OCI-LY7 (cell line): Measurements from ENCODE around the gene AKAP7.

Experiments
- EZH2phosphoT487 ChIP-seq: fragments of 200-600 bp; sonication (generic); IDR thresholded peaks from 2 replicates; pipeline ENCODE4 v1.6.1; 2018; ENCODE audit warnings: low read depth, borderline replicate concordance, mild to moderate bottlenecking, mixed run types, antibody characterized with exemption, low read length, moderate library complexity, mixed read lengths
- TF ChIP-seq, protein P1 (sequence below): fragments of 200-600 bp; sonication (generic); conservative IDR thresholded peaks from 2 replicates; pipeline ENCODE4 v1.5.1; 2014; ENCODE audit warnings: mild to moderate bottlenecking, antibody characterized with exemption, low read length, moderate library complexity, mixed read lengths

DNA sequence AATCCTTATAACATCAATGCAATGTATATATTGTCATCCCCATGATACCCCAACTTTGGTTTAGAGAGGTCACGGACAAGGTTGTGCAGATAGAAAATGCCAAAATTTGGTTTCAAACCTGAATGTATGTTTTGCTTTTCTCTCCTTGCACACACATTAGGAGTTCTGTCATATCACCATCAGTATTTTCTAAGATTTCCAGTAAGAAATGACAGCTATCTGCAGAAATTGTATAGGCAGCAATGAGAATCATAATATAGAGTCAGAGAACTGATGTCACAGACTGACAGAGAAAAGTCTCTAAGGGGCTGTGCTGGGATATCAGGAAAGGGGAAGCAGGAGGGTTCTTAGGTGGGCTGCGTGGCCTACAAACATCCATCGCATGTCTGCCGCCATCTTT is 140.0 kb downstream of the AKAP7 start:
- TF ChIP-seq, protein P1, sequence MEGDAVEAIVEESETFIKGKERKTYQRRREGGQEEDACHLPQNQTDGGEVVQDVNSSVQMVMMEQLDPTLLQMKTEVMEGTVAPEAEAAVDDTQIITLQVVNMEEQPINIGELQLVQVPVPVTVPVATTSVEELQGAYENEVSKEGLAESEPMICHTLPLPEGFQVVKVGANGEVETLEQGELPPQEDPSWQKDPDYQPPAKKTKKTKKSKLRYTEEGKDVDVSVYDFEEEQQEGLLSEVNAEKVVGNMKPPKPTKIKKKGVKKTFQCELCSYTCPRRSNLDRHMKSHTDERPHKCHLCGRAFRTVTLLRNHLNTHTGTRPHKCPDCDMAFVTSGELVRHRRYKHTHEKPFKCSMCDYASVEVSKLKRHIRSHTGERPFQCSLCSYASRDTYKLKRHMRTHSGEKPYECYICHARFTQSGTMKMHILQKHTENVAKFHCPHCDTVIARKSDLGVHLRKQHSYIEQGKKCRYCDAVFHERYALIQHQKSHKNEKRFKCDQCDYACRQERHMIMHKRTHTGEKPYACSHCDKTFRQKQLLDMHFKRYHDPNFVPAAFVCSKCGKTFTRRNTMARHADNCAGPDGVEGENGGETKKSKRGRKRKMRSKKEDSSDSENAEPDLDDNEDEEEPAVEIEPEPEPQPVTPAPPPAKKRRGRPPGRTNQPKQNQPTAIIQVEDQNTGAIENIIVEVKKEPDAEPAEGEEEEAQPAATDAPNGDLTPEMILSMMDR: no peak
- no peak for TF ChIP-seq EZH2phosphoT487
